ENCODE results near the gene RPLP1.

RPLP1 gene

GRCh38 chr15:69474846-69475455 lies 22.3 kb downstream of the RPLP1 start:
- peak; percentile 95 for DNase-seq (ENCODE audit: low read depth)
- TF ChIP-seq CTCF (IDR thresholded peaks at IDR 0.05; ENCODE audit: control insufficient read depth, extremely low read depth, insufficient read depth), result no peak
- no peak overlapping the region for H3K4me3 ChIP-seq (ENCODE audit: low read depth, low read length)

DNA sequence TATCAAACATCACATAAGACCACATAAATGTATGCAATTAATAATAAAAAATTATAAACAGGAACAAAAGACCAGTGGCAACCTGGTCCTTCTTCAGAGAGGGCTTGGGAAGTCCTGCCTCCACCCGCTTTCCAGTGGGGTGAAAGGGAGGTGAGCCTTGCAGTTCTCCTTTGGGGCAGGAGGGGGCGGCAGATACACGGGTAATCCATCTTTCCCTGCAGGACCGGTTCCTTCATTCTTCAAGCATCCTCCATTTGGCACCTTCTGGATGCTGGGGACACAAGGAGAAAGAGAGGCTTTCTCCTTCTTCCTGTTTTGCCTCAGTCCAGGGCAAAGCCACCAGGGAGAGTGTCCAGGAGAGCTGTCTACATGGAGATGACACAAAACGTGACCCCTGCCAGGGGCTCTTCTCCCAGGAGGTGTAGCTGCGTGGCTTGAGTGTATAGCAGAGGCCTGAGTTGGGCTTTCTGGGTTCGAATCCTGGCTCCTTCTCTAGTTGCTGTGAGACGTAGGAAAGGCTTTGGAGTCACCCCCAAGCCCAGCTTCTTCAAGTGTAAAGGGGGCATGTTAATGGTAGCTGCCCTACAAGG lies 23.2 kb downstream of the RPLP1 start:
- H3K4me3 ChIP-seq (ENCODE audit: low read depth, low read length), result no peak overlapping the region
- DNase-seq (ENCODE audit: low read depth), result peak; percentile 63
- peak; percentile 95 for TF ChIP-seq CTCF (IDR thresholded peaks at IDR 0.05; ENCODE audit: control insufficient read depth, extremely low read depth, insufficient read depth)

GRCh38 chr15:69476704-69477473 lies 24.3 kb downstream of the RPLP1 start:
- DNase-seq (ENCODE audit: low read depth), result no peak
- no peak overlapping the region for H3K4me3 ChIP-seq (ENCODE audit: low read depth, low read length)
- no peak for TF ChIP-seq CTCF (IDR thresholded peaks at IDR 0.05; ENCODE audit: control insufficient read depth, extremely low read depth, insufficient read depth)

GRCh38 chr15:69478259-69478781 lies 25.7 kb downstream of the RPLP1 start:
- no peak for DNase-seq (ENCODE audit: low read depth)
- TF ChIP-seq CTCF (IDR thresholded peaks at IDR 0.05; ENCODE audit: control insufficient read depth, extremely low read depth, insufficient read depth), result peak; percentile 84
- H3K4me3 ChIP-seq (ENCODE audit: low read depth, low read length), result no peak overlapping the region

- no peak for DNase-seq (ENCODE audit: low read depth)
- H3K4me3 ChIP-seq (ENCODE audit: low read depth, low read length), result no peak overlapping the region
- TF ChIP-seq CTCF (IDR thresholded peaks at IDR 0.05; ENCODE audit: control insufficient read depth, extremely low read depth, insufficient read depth), result no peak
These were observed 26.5 kb downstream of the RPLP1 start for GRCh38 chr15:69479081-69479480.

DNA sequence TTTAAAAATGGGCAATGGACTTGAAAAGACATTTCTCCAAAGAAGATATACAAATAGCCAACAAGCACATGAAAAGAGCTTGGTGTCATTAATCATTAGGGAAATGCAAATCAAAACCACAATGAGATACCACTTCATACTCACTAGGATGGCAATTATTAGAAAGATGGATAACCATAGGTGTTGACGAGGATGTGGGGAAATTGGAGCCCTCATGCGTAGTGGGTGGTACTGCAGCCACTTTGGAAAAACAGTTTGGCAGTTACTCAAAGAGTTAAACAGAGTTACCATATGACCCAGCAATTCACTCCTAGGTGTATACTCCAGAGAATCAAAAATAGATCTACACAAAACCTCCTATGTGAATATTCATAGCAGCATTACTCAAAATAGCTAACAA lies 27.4 kb downstream of the RPLP1 start:
- H3K4me3 ChIP-seq (ENCODE audit: low read depth, low read length), result no peak overlapping the region
- TF ChIP-seq CTCF (IDR thresholded peaks at IDR 0.05; ENCODE audit: control insufficient read depth, extremely low read depth, insufficient read depth), result no peak
- DNase-seq (ENCODE audit: low read depth), result no peak

Measured in LNCaP clone FGC (cell line).